ENCODE results near the gene RPL35. TPM values are rescaled to one million over a fixed set of nuclear protein-coding genes. Genes with fewer than 3 reads are reported as not detected.

Gene RPL35
- total RNA-seq, 1 donor = 1,727 TPM

GRCh38 chr9:124885551-124885950 lies 23.8 kb upstream of the RPL35 start:
- no peak for DNase-seq (ENCODE audit: low read depth)

GRCh38 chr9:124884376-124884775 lies 22.6 kb upstream of the RPL35 start:
- no peak for DNase-seq (ENCODE audit: low read depth)
- no peak overlapping the region for H3K4me3 ChIP-seq (ENCODE audit: low read depth, low read length)
- no peak for TF ChIP-seq CTCF (IDR thresholded peaks at IDR 0.05; ENCODE audit: insufficient read depth, low read depth, low read length)

More at GRCh38 chr9:124885551-124885950, 23.8 kb upstream of the RPL35 start:
- H3K4me3 ChIP-seq (ENCODE audit: low read depth, low read length) = no peak overlapping the region
- no peak for TF ChIP-seq CTCF (IDR thresholded peaks at IDR 0.05; ENCODE audit: insufficient read depth, low read depth, low read length)

- no peak overlapping the region for H3K4me3 ChIP-seq (ENCODE audit: low read depth, low read length)
- no peak for DNase-seq (ENCODE audit: low read depth)
- TF ChIP-seq CTCF (IDR thresholded peaks at IDR 0.05; ENCODE audit: insufficient read depth, low read depth, low read length) = no peak
Measured at GRCh38 chr9:124882231-124882630, 20.5 kb upstream of the RPL35 start.

- no peak overlapping the region for H3K4me3 ChIP-seq (ENCODE audit: low read depth, low read length)
- DNase-seq (ENCODE audit: low read depth) = no peak
- no peak for TF ChIP-seq CTCF (IDR thresholded peaks at IDR 0.05; ENCODE audit: insufficient read depth, low read depth, low read length)
Measured at GRCh38 chr9:124881138-124881743, 19.5 kb upstream of the RPL35 start.

GRCh38 chr9:124880501-124880900 lies 18.7 kb upstream of the RPL35 start:
- TF ChIP-seq CTCF (IDR thresholded peaks at IDR 0.05; ENCODE audit: insufficient read depth, low read depth, low read length) = no peak
- H3K4me3 ChIP-seq (ENCODE audit: low read depth, low read length) = no peak overlapping the region
- no peak for DNase-seq (ENCODE audit: low read depth)

GRCh38 chr9:124879226-124879625 lies 17.5 kb upstream of the RPL35 start:
- TF ChIP-seq CTCF (IDR thresholded peaks at IDR 0.05; ENCODE audit: insufficient read depth, low read depth, low read length) = no peak
- H3K4me3 ChIP-seq (ENCODE audit: low read depth, low read length) = no peak overlapping the region
- no peak for DNase-seq (ENCODE audit: low read depth)

- DNase-seq (ENCODE audit: low read depth) = no peak
- no peak for TF ChIP-seq CTCF (IDR thresholded peaks at IDR 0.05; ENCODE audit: insufficient read depth, low read depth, low read length)
- no peak overlapping the region for H3K4me3 ChIP-seq (ENCODE audit: low read depth, low read length)
Measured at GRCh38 chr9:124878518-124878917, 16.8 kb upstream of the RPL35 start.
